GM12873 (cell line): ENCODE data around the gene UEVLD.

Experiments used
- CTCF ChIP-seq: IDR thresholded peaks from 2 replicates; pipeline ENCODE4 v1.5.1; 2012; ENCODE audit warnings: low read depth, mild to moderate bottlenecking, moderate library complexity, low read length, control low read depth; ENCODE audit not compliant: insufficient read depth; ENCODE audit errors: missing control alignments

UEVLD gene

GRCh38 chr11:18588297-18589252 lies at the start of gene UEVLD:
Gene UEVLD (minus strand): TSS chr11:18588734. CDS start chr11:18588654, 80 bp downstream.
- TF ChIP-seq CTCF = no peak

- no peak for TF ChIP-seq CTCF
These were observed 45.9 kb upstream of the UEVLD start, which contains the start of gene SPTY2D1 for GRCh38 chr11:18634140-18635032. Gene SPTY2D1 (minus strand): TSS chr11:18634342. CDS start chr11:18634257, 85 bp downstream.

GRCh38 chr11:18633256-18634139 lies 45.0 kb upstream of the UEVLD start:
- no peak for TF ChIP-seq CTCF

GRCh38 chr11:18632841-18633240 lies 44.3 kb upstream of the UEVLD start:
- TF ChIP-seq CTCF = no peak

- no peak for TF ChIP-seq CTCF
These were observed 35.6 kb upstream of the UEVLD start for GRCh38 chr11:18624161-18624560.

GRCh38 chr11:18623707-18624106 lies 35.2 kb upstream of the UEVLD start:
- TF ChIP-seq CTCF = no peak
